Thyroid gland (tissue), 4 donors: ENCODE data around the gene PARP9.

Source experiments
- CTCF ChIP-seq, 6 experiments: fragments of 200-600 bp in 3 of 6; fragments of 450-650 bp in 3 of 6; sonication (generic) in 3 of 6; IDR thresholded peaks; one replicate each; pipeline ENCODE4 v1.5.1; 2016 to 2019; ENCODE audit warnings: antibody characterized with exemption in 6 of 6, mild to moderate bottlenecking in 2 of 6, inconsistent platforms in 1 of 6, moderate library complexity in 1 of 6
- POLR2A ChIP-seq, 2 donors: fragments of 450-650 bp; IDR thresholded peaks; one replicate each; pipeline ENCODE4 v1.6.1; 2017; ENCODE audit warnings: antibody characterized with exemption in 2 of 2, mild to moderate bottlenecking in 2 of 2, moderate library complexity in 1 of 2

GRCh38 chr3:122559906-122560305, 4.2 kb downstream of the PARP9 start:
- no peak for TF ChIP-seq POLR2A (IDR thresholded peaks at IDR 0.05)
- no peak for TF ChIP-seq CTCF (IDR thresholded peaks at IDR 0.05)
